ENCODE results near the gene RALGPS1. TPM values are rescaled to one million over a fixed set of nuclear protein-coding genes. Genes with fewer than 3 reads are reported as not detected.

RALGPS1 gene
- total RNA-seq, 1 donor from 2014 or later, result 21.7 TPM

GRCh38 chr9:127079446-127080140 lies 165.0 kb downstream of the RALGPS1 start:
- DNase-seq (no peak), ATAC-seq (ENCODE audit: low read depth) (no peak)
- Mint-ChIP-seq H3K27me3 (no peaks in the 10 kb centered on the region), H3K4me1 (no peaks in the 10 kb centered on the region), H3K27ac (no peak overlapping the region), H3K9me3 (no peaks in the 10 kb centered on the region), H3K36me3 (ENCODE audit: low read depth) (peaks cover 23% of the 10 kb centered on the region), H3K4me3 (no peak overlapping the region)
- ChIA-PET CTCF (no interaction called here), POLR2A (no interaction called here)
- intact Hi-C loops (cut with micrococcal nuclease), result no loop called here
- TF ChIP-seq CTCF (IDR thresholded peaks at IDR 0.05), result no peak

- H3K27me3 Mint-ChIP-seq, result no peaks in the 10 kb centered on the region
- no peak overlapping the region for H3K27ac Mint-ChIP-seq
- ATAC-seq (ENCODE audit: low read depth) (no peak), DNase-seq (no peak)
- TF ChIP-seq CTCF (IDR thresholded peaks at IDR 0.05), result no peak
- intact Hi-C loops (cut with micrococcal nuclease), result no loop called here
- peaks cover 23% of the 10 kb centered on the region for H3K36me3 Mint-ChIP-seq (ENCODE audit: low read depth)
- no peaks in the 10 kb centered on the region for H3K4me1 Mint-ChIP-seq
- POLR2A ChIA-PET, result no interaction called here
- H3K4me3 Mint-ChIP-seq, result no peak overlapping the region
- no peaks in the 10 kb centered on the region for H3K9me3 Mint-ChIP-seq
- CTCF ChIA-PET, result no interaction called here
These were observed 166.9 kb downstream of the RALGPS1 start for GRCh38 chr9:127081250-127082185.

GRCh38 chr9:127083138-127083980 lies 168.8 kb downstream of the RALGPS1 start:
- H3K9me3 Mint-ChIP-seq, result no peaks in the 10 kb centered on the region
- ChIA-PET POLR2A (no interaction called here), CTCF (no interaction called here)
- DNase-seq, result no peak
- H3K36me3 Mint-ChIP-seq (ENCODE audit: low read depth), result peaks cover 26% of the 10 kb centered on the region
- no peak overlapping the region for H3K4me3 Mint-ChIP-seq
- TF ChIP-seq CTCF (IDR thresholded peaks at IDR 0.05), result no peak
- intact Hi-C loops (cut with micrococcal nuclease), result no loop called here
- ATAC-seq (ENCODE audit: low read depth), result no peak
- no peaks in the 10 kb centered on the region for H3K27me3 Mint-ChIP-seq
- H3K27ac Mint-ChIP-seq, result no peak overlapping the region
- no peaks in the 10 kb centered on the region for H3K4me1 Mint-ChIP-seq

GRCh38 chr9:127084076-127085039 lies 169.8 kb downstream of the RALGPS1 start:
- no peak for ATAC-seq (ENCODE audit: low read depth)
- intact Hi-C loops (cut with micrococcal nuclease), result no loop called here

More at GRCh38 chr9:127084076-127085039, 169.8 kb downstream of the RALGPS1 start:
- Mint-ChIP-seq H3K36me3 (ENCODE audit: low read depth) (peaks cover 22% of the 10 kb centered on the region), H3K9me3 (no peaks in the 10 kb centered on the region), H3K27me3 (no peaks in the 10 kb centered on the region), H3K27ac (no peak overlapping the region), H3K4me3 (no peak overlapping the region), H3K4me1 (no peaks in the 10 kb centered on the region)
- no peak for DNase-seq
- ChIA-PET CTCF (no interaction called here), POLR2A (no interaction called here)
- no peak for TF ChIP-seq CTCF (IDR thresholded peaks at IDR 0.05)
